Right lobe of liver (tissue), 6 donors: ENCODE data around the gene RBM44. TPM values are rescaled to one million over a fixed set of nuclear protein-coding genes. Genes with fewer than 3 reads are reported as not detected.
A peak's percentile ranks its signal among the peaks of the same experiment; 100 is the strongest.

Experiments used
- ATAC-seq, 4 donors: fragments of 200-7000 bp; cut with Tn5 transposase; one replicate each; pipeline ENCODE4 v1.9.1; 2020; ENCODE audit warnings: mild to moderate bottlenecking in 4 of 4, moderate library complexity in 4 of 4
- DNase-seq, 3 donors: peaks; one replicate each; pipeline ENCODE4 v3.0.0-alpha.2; 2020
- H3K27ac ChIP-seq, 3 donors: fragments of 200-600 bp; one replicate each; pipeline ENCODE4 v1.8.0; 2022
- H3K27me3 ChIP-seq, 2 donors: fragments of 200-600 bp; one replicate each; pipeline ENCODE4 v1.8.0; 2022
- H3K36me3 ChIP-seq, 4 donors: fragments of 200-600 bp; sonication (generic) in 1 of 4; one replicate each; pipeline versions ENCODE4 v1.5.1 to v1.8.0; 2017 to 2022; ENCODE audit warnings: control low read depth in 1 of 4
- H3K4me1 ChIP-seq, 4 donors: fragments of 200-600 bp; sonication (generic) in 1 of 4; one replicate each; pipeline versions ENCODE4 v1.5.1 to v1.8.0; 2017 to 2022; ENCODE audit warnings: control low read depth in 1 of 4
- H3K4me3 ChIP-seq, 3 donors: fragments of 200-600 bp; one replicate each; pipeline ENCODE4 v1.8.0; 2022
- H3K9me3 ChIP-seq, 4 donors: fragments of 200-600 bp; sonication (generic) in 1 of 4; one replicate each; pipeline versions ENCODE4 v1.5.1 to v1.8.0; 2017 to 2022; ENCODE audit warnings: control low read depth in 1 of 4
- POLR2A ChIP-seq: fragments of 450-650 bp; IDR thresholded peaks from one replicate; pipeline ENCODE4 v1.6.1; 2017; ENCODE audit warnings: antibody characterized with exemption, mild to moderate bottlenecking
- WGBS: methylation state at CpG from one replicate; pipeline ENCODE4 v1.1.6; 2018; ENCODE audit warnings: low coverage, low lambda C conversion rate; ENCODE audit not compliant: insufficient coverage; ENCODE audit errors: missing lambda C conversion rate; 5-methylcytosine and 5-hydroxymethylcytosine counted together
- intact Hi-C, 2 donors: fragments of 100-400 bp; cut with DNase I; formaldehyde crosslinking; loops; one replicate each; pipeline versions ENCODE4 v1.11.2 to v1.14.1; 2022
- total RNA-seq, 6 experiments: library from RNA; depleted of rRNA in 2 of 6; stranded (reverse); fragments of >200 nt in 2 of 6; fragmentation: NEBNext Ultra II Directional in 3 of 6; extraction: Animal tissue kit (Norgen Biotek cat#: 25700) in 3 of 6; gene quantifications; one replicate each; pipeline versions ENCODE4 v1.1.0 to v1.2.4, GENCODE V29; 2016 to 2023
- TF ChIP-seq, protein P1 (sequence below), 4 donors: fragments of 200-600 bp in 3 of 4; fragments of 450-650 bp in 1 of 4; IDR thresholded peaks; one replicate each; pipeline versions ENCODE4 v1.5.1 to v1.8.0; 2016 to 2022; ENCODE audit warnings: antibody characterized with exemption in 4 of 4, mild to moderate bottlenecking in 2 of 4
- donor health status: DM: no; HTN: yes; CAD: no.
- donor health status: DM: no; HTN: no; CAD: no.
- donor health status: DM: no; HTN: no; CAD: no.
- donor health status: DM: no; HTN: yes; CAD: no.
- donor health status: DM: no; HTN: yes; CAD: no.

RBM44 gene
- total RNA-seq, 6 experiments from 2014 or later = 0.07 to 0.92 (median 0.20) TPM

DNA sequence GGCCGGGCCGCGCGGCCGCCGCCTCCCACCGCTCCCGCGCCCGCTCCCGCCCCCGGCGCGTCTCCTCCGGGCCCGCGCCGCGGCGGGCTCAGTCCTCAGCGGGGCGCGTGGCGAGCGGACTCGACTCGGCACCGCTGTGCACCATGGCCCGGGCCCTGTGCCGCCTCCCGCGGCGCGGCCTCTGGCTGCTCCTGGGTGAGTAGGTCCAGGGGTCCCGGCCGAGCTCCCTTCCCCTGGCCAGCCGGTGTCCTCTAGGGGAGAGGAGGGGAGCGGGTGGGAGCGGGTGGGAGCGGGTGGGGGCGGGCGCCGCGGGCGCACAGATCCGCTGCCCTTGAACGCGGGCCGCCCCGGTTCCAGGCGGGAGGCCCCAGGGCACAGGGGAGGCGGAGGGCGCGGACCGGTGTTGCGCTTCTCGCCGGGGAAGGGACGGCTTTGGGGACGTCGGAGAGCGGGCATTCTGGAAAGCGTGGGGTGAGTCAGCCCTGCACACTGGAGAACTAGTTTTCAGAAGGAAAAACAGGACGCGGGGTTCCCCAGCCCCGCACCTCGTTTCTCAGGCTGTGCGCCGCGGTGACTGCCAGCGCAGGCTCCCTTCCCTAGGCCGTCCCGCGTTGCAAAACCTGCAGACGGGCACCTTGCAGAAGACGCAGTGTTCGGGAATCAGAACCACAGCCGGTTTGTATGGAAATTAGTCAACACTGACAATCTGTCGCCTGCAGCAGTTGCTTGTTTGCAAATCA lies 61.1 kb downstream of the RBM44 start, which contains the start of gene RAMP1:
Gene RAMP1 (plus strand): TSS at position 91 of the 740 bp plus-strand sequence. CDS start 53 bp downstream, at position 144.
- peak within 1 kb of the TSS; percentile 45 to 88 (median 83) for H3K27ac ChIP-seq
- peaks cover 0 to 52% (median 13%) of the 10 kb centered on the region in 4 donors for H3K4me1 ChIP-seq
- no peaks in the 10 kb centered on the region for H3K36me3 ChIP-seq
- intact Hi-C loops = no loop called here
- H3K4me3 ChIP-seq = peak within 1 kb of the TSS; percentile 42 to 63 (median 58)
- WGBS = 3% methylated on average over 14 of the region's 79 CpGs
- no peak for DNase-seq
- TF ChIP-seq, protein P1, sequence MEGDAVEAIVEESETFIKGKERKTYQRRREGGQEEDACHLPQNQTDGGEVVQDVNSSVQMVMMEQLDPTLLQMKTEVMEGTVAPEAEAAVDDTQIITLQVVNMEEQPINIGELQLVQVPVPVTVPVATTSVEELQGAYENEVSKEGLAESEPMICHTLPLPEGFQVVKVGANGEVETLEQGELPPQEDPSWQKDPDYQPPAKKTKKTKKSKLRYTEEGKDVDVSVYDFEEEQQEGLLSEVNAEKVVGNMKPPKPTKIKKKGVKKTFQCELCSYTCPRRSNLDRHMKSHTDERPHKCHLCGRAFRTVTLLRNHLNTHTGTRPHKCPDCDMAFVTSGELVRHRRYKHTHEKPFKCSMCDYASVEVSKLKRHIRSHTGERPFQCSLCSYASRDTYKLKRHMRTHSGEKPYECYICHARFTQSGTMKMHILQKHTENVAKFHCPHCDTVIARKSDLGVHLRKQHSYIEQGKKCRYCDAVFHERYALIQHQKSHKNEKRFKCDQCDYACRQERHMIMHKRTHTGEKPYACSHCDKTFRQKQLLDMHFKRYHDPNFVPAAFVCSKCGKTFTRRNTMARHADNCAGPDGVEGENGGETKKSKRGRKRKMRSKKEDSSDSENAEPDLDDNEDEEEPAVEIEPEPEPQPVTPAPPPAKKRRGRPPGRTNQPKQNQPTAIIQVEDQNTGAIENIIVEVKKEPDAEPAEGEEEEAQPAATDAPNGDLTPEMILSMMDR (IDR thresholded peaks at IDR 0.05) = no peak
- TF ChIP-seq POLR2A = no peak
- no peaks in the 10 kb centered on the region for H3K27me3 ChIP-seq
- H3K9me3 ChIP-seq = no peaks in the 10 kb centered on the region
- ATAC-seq = peak; percentile 19 to 47 (median 42)

DNA sequence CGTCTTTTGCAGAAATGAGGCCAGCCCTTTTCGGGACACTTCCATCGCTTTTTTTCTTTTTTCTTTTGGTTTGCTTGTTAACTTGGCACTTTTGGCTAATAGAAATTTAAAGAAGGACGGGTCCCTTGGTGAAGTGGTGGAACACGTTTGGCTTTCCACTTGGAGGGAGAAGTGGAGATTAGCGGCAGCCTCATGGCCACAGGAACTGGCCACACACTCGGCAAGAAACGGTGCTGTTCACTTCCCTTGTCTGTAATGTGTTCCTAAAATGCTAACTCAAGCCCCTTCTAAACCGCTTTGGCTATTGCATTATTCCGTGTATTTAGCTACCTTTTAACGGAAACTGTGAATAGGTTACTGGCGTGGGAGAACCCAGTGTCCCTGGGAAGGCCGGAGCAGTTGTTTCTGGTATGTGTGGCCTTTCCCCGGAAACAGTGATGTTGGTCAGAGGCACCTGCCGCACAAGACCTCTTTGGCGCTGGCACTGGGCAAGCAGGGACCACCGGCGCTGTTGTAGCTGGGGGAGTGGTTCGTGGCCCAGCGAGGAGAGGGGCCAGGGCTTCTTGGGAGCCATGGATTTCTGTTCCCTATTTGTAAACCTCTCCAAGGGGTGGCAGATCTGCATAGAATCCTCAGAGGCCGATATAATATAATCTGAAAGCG lies 61.8 kb downstream of the RBM44 start:
- H3K9me3 ChIP-seq = no peaks in the 10 kb centered on the region
- TF ChIP-seq, protein P1 (IDR thresholded peaks at IDR 0.05) = no peak
- TF ChIP-seq POLR2A = no peak
- H3K4me3 ChIP-seq = peak overlapping the region; percentile 42 to 63 (median 58)
- H3K4me1 ChIP-seq = peaks cover 0 to 53% (median 13%) of the 10 kb centered on the region in 4 donors
- intact Hi-C loops = no loop called here
- H3K27me3 ChIP-seq = no peaks in the 10 kb centered on the region
- H3K27ac ChIP-seq = peak overlapping the region; percentile 45 to 88 (median 83)
- 36% methylated on average over 21 of the region's 22 CpGs for WGBS
- ATAC-seq = peak in 1 of 4 donors; percentile 15
- no peak for DNase-seq
- no peaks in the 10 kb centered on the region for H3K36me3 ChIP-seq

DNA sequence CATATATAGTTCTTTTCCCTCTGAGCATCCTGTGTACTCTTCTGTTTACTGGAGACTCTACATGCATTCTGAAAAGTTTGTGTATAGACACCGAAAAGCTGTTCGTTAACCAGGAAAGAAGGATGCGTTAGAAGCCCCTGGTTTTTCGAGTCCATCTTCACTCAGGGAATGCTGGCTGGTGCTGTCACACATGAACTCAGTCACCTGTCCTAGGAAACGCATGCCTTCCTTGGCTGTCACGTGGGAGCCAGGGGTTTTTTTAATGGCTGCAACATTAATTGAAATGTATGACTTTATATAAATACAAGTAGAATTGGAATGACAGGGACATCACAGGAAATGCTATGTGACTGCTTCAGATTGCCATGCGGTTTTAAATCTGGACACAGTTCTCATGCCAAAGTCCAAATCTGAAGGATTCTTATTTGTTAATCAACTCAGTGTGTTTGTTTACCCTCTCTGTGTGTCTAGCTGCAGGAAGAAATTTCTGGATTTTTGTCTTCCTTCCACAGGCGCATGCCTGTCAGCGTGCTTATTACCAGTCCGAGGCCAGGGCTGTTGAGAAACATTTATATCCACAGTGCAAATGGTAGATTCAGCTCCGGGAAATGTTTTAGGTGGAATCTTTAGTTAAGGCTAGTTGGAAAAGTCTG lies 63.4 kb downstream of the RBM44 start:
- no peak for DNase-seq
- 57% methylated on average over 11 of the region's 11 CpGs for WGBS
- H3K27ac ChIP-seq = peak overlapping the region; percentile 45 to 88 (median 83)
- TF ChIP-seq, protein P1 (IDR thresholded peaks at IDR 0.05) = no peak
- no peak for TF ChIP-seq POLR2A
- no peak overlapping the region for H3K4me3 ChIP-seq
- intact Hi-C loops = no loop called here
- no peaks in the 10 kb centered on the region for H3K36me3 ChIP-seq
- H3K4me1 ChIP-seq = peaks cover 0 to 53% (median 13%) of the 10 kb centered on the region in 4 donors
- H3K9me3 ChIP-seq = no peaks in the 10 kb centered on the region
- no peaks in the 10 kb centered on the region for H3K27me3 ChIP-seq
- peak; percentile 19 to 31 (median 26) for ATAC-seq

DNA sequence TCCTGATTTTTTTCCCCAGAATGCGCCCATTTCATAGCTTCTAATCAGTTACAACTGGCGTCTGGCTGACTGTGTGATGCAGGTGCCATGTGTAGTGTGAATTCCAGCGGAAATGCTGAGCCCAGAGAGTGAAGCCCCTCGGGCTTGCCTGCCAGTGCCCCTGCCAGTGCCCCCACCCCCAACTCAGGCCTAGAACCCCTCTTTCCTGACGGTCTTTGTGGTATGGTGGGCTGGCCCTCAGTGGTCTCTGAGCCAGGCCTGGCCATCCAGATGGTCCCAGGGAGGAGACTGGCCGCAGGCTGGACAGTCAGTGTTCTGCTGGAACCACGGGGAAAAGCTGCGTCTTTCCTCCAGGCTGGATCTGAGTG lies 63.9 kb downstream of the RBM44 start:
- H3K27ac ChIP-seq = peak overlapping the region in 2 of 3 donors; percentile 83 to 88

More for the DNA sequence above, 63.9 kb downstream of the RBM44 start:
- intact Hi-C loops = no loop called here
- no peak overlapping the region for H3K4me3 ChIP-seq
- peaks cover 0 to 53% (median 13%) of the 10 kb centered on the region in 4 donors for H3K4me1 ChIP-seq
- WGBS = 93% methylated on average over 3 of the region's 8 CpGs
- no peak for TF ChIP-seq POLR2A
- TF ChIP-seq, protein P1 (IDR thresholded peaks at IDR 0.05) = no peak
- no peaks in the 10 kb centered on the region for H3K9me3 ChIP-seq
- ATAC-seq = no peak
- DNase-seq = no peak
- no peaks in the 10 kb centered on the region for H3K36me3 ChIP-seq
- no peaks in the 10 kb centered on the region for H3K27me3 ChIP-seq
